HEK293T (cell line): Measurements from ENCODE around the gene NUFIP2.
"Not testable (repeated sequence)": the region's sequence is repeated elsewhere in the genome, so short reads cannot be mapped to it uniquely, and the experiment has no call there.

Experiments
- BHLHE40 ChIP-seq: fragments of 450-650 bp; IDR thresholded peaks from 2 replicates; pipeline ENCODE4 v1.6.1; 2016; ENCODE audit warnings: mild to moderate bottlenecking, moderate library complexity, borderline replicate concordance
- HDGF ChIP-seq: fragments of 450-650 bp; IDR thresholded peaks from 2 replicates; pipeline ENCODE4 v1.6.1; 2017; ENCODE audit warnings: antibody characterized with exemption, borderline replicate concordance

DNA sequence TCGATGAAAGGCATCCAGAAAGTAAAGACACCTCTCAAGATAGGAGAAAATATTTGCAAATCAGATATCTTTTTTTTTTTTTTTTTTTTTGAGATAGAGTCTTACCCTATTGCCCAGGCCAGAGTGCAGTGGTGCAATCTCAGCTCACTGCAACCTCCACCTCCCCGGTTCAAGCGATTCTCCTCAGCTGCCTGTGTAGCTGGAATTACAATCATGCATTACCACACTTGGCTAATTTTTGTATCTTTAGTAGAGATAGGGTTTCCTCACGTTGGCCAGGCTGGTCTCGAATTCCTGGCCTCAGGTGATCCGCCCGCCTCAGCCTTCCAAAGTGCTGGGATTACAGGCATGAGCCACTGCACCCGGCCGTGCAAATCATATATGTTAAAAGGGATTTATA lies 45.1 kb upstream of the NUFIP2 start:
- TF ChIP-seq BHLHE40, HDGF: not testable (repeated sequence)
